ENCODE measurements around the gene NRL. TPM values are rescaled to one million over a fixed set of nuclear protein-coding genes. Genes with fewer than 3 reads are reported as not detected.
A peak's percentile ranks its signal among the peaks of the same experiment; 100 is the strongest.

NRL gene
- total RNA-seq, 1 experiment from 2014 or later, result 2.5 TPM

DNA sequence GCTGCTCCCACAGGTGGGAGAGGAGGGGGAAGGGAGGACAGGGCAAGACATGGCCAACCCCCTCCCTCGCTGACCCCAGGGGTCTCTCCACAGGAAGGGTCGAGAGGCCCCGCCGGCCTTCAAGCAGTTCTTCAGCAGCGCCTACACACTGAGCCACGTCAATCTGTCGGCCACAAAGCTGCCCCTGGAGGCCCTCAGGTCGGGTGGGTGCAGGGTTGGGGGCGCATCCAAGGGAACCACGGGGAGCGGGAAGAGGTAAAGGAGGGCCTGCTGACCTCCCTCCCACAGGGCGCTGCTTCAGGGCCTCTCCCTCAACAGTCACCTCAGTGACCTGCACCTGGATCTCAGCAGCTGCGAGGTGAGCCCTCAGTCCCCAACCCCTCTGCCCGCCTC, 56.9 kb downstream of the NRL start:
- H3K9me3 Mint-ChIP-seq, result no peaks in the 10 kb centered on the region
- H4K8ac ChIP-seq (replicated peaks; ENCODE audit: insufficient read length, low read depth, low read length), result no peak overlapping the region
- WGBS (ENCODE audit: extremely low coverage, insufficient read length, low lambda C conversion rate), result no CpG with 5 or more reads among the region's 14 CpGs
- no peak overlapping the region for H4K5ac ChIP-seq (ENCODE audit: insufficient read length, low read depth, low read length)
- H3K79me1 ChIP-seq (ENCODE audit: insufficient read depth, low read depth, low read length, poor library complexity, severe bottlenecking), result no peaks in the 10 kb centered on the region
- H3K23me2 ChIP-seq (ENCODE audit: insufficient read length, low read depth, low read length, poor library complexity, severe bottlenecking), result no peaks in the 10 kb centered on the region
- H3K4ac ChIP-seq (ENCODE audit: low read depth, low read length), result no peak overlapping the region
- no peak overlapping the region for H2AK5ac ChIP-seq (ENCODE audit: insufficient read length, low read length)
- H3K27me3 ChIP-seq (ENCODE audit: insufficient read depth, low read length), result no peaks in the 10 kb centered on the region
- H2BK5ac ChIP-seq (ENCODE audit: insufficient read length, low read length), result no peak overlapping the region
- H3K27ac Mint-ChIP-seq, result peak overlapping the region in 2 of 3 experiments; percentile 89 to 93; a peak in 2 of 7 replicates
- H4K91ac ChIP-seq (ENCODE audit: insufficient read length, low read depth, low read length), result no peak overlapping the region
- H3K9me3 ChIP-seq (ENCODE audit: control insufficient read depth, low read depth, low read length), result no peaks in the 10 kb centered on the region
- peaks cover 3% of the 10 kb centered on the region for H3K27me3 Mint-ChIP-seq (ENCODE audit: low read depth)
- H3K27ac ChIP-seq (ENCODE audit: insufficient read length, low read depth, low read length), result no peak overlapping the region
- H4K20me1 ChIP-seq (ENCODE audit: control insufficient read depth, insufficient read depth, insufficient read length), result peaks cover 2% of the 10 kb centered on the region
- H3K9ac ChIP-seq (ENCODE audit: extremely low read depth, insufficient read length, low read length), result no peak overlapping the region
- H2BK12ac ChIP-seq (ENCODE audit: insufficient read length, low read depth, low read length), result no peak overlapping the region
- H3T11ph ChIP-seq (ENCODE audit: low read length), result no peak overlapping the region
- H3K4me1 ChIP-seq (ENCODE audit: insufficient read depth, low read length), result no peaks in the 10 kb centered on the region
- H3K23ac ChIP-seq (ENCODE audit: insufficient read length, low read depth, low read length), result no peak overlapping the region
- H2BK15ac ChIP-seq (ENCODE audit: low read depth, low read length), result no peak overlapping the region
- no peak overlapping the region for H3K4me2 ChIP-seq (ENCODE audit: insufficient read depth, insufficient read length, low read length)
- no peak overlapping the region for H2BK20ac ChIP-seq (ENCODE audit: low read depth, low read length, poor library complexity, severe bottlenecking)
- TF ChIP-seq CTCF (conservative IDR thresholded peaks at IDR 0.05), result no peak
- no peak overlapping the region for H3K14ac ChIP-seq (ENCODE audit: insufficient read depth, low read length)
- DNase-seq, result no peak
- no peak overlapping the region for H3K4me3 Mint-ChIP-seq
- no peaks in the 10 kb centered on the region for H3K79me2 ChIP-seq (ENCODE audit: insufficient read depth, low read length)
- H2BK120ac ChIP-seq (ENCODE audit: low read depth, low read length, poor library complexity, severe bottlenecking), result no peak overlapping the region
- H3K36me3 Mint-ChIP-seq (ENCODE audit: insufficient read depth in 1 of 3, low read depth in 3 of 3), result peaks cover 3 to 9% (median 7%) of the 10 kb centered on the region in 3 experiments; a peak in 6 of 7 replicates
- no peak overlapping the region for H3K56ac ChIP-seq (ENCODE audit: insufficient read length, low read depth, low read length)
- peaks cover 5 to 11% of the 10 kb centered on the region in 2 experiments for H3K4me1 Mint-ChIP-seq
- no peak overlapping the region for H3K18ac ChIP-seq (ENCODE audit: insufficient read length, low read depth, low read length)
- no peak overlapping the region for H2AFZ ChIP-seq (ENCODE audit: low read length)

All from H9 (cell line).